HG03460 (cell line): Measurements from ENCODE around the gene RMP24.

Experiments used
- ATAC-seq: cut with Tn5 transposase; IDR thresholded peaks from one replicate; pipeline ENCODE4 v1.9.1; 2021; ENCODE audit not compliant: unreplicated experiment

RMP24 gene

GRCh38 chr18:35972197-35973000 lies at the start of gene RMP24:
Gene RMP24, plus strand, starts transcription at chr18:35972679.
- ATAC-seq: peak; percentile 90

- ATAC-seq: no peak
Measured at GRCh38 chr18:35923939-35924684, 48.4 kb upstream of the RMP24 start.

GRCh38 chr18:35926884-35927283 lies 45.6 kb upstream of the RMP24 start:
- ATAC-seq: no peak

- no peak for ATAC-seq
Measured at GRCh38 chr18:35927430-35927829, 45.0 kb upstream of the RMP24 start.

- ATAC-seq: no peak
Measured at GRCh38 chr18:35933982-35934381, 38.5 kb upstream of the RMP24 start.

- ATAC-seq: no peak
Measured at GRCh38 chr18:35934891-35935290, 37.6 kb upstream of the RMP24 start.

- ATAC-seq: no peak
Measured at GRCh38 chr18:35935805-35936204, 36.7 kb upstream of the RMP24 start.

- no peak for ATAC-seq
Measured at GRCh38 chr18:35936951-35937350, 35.5 kb upstream of the RMP24 start.

- ATAC-seq: no peak
Measured at GRCh38 chr18:35938158-35938557, 34.3 kb upstream of the RMP24 start.

- no peak for ATAC-seq
Measured at GRCh38 chr18:35938562-35938961, 33.9 kb upstream of the RMP24 start.

GRCh38 chr18:35939138-35939537 lies 33.3 kb upstream of the RMP24 start:
- no peak for ATAC-seq

- ATAC-seq: no peak
Measured at GRCh38 chr18:35941299-35941698, 31.2 kb upstream of the RMP24 start.

GRCh38 chr18:35942133-35942532 lies 30.3 kb upstream of the RMP24 start:
- ATAC-seq: no peak

GRCh38 chr18:35942661-35943060 lies 29.8 kb upstream of the RMP24 start:
- ATAC-seq: no peak

GRCh38 chr18:35948080-35948479 lies 24.4 kb upstream of the RMP24 start:
- no peak for ATAC-seq

- no peak for ATAC-seq
Measured at GRCh38 chr18:35949090-35949489, 23.4 kb upstream of the RMP24 start.

GRCh38 chr18:35949903-35950627 lies 22.4 kb upstream of the RMP24 start:
- peak; percentile 74 for ATAC-seq

- no peak for ATAC-seq
Measured at GRCh38 chr18:35950628-35950982, 21.9 kb upstream of the RMP24 start.

- peak; percentile 60 for ATAC-seq
Measured at GRCh38 chr18:35953688-35954087, 18.8 kb upstream of the RMP24 start.

- ATAC-seq: no peak
Measured at GRCh38 chr18:35956226-35956625, 16.3 kb upstream of the RMP24 start.

- ATAC-seq: no peak
Measured at GRCh38 chr18:35962320-35962719, 10.2 kb upstream of the RMP24 start.

- ATAC-seq: no peak
Measured at GRCh38 chr18:35964319-35964718, 8.2 kb upstream of the RMP24 start.
